Neural progenitor cell (in vitro differentiated cells): Measurements from ENCODE around the gene ZNF423.

Experiments used
- EZH2phosphoT487 ChIP-seq: fragments of 200-600 bp; sonication (generic); IDR thresholded peaks from 2 replicates; pipeline ENCODE4 v1.6.1; 2017; ENCODE audit warnings: antibody characterized with exemption
- TF ChIP-seq, protein P1 (sequence below): fragments of 200-600 bp; sonication (generic); IDR thresholded peaks from 2 replicates; pipeline ENCODE4 v1.5.1; 2017; ENCODE audit warnings: antibody characterized with exemption, mild to moderate bottlenecking

DNA sequence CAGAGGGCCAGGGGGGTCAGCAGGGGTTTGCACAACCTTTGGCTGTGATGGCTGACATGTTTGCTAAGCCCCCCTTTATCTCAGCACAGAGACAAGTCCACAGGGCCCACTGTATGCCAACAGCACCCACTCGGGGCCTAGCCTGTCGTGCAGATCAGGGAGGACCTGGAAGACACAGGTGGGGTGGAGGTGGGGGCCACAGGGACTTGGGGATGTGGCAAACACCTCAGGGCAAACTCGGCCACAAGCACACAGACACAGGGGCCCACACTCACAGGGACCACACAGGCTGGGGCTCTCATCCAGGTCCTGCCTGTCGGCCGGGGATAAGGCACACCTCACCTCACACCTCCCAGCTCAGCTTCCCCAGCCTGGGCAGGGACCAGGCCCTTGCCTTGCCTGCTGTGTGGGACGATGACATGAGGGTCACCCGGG is 394.4 kb downstream of the ZNF423 start:
- TF ChIP-seq, protein P1, sequence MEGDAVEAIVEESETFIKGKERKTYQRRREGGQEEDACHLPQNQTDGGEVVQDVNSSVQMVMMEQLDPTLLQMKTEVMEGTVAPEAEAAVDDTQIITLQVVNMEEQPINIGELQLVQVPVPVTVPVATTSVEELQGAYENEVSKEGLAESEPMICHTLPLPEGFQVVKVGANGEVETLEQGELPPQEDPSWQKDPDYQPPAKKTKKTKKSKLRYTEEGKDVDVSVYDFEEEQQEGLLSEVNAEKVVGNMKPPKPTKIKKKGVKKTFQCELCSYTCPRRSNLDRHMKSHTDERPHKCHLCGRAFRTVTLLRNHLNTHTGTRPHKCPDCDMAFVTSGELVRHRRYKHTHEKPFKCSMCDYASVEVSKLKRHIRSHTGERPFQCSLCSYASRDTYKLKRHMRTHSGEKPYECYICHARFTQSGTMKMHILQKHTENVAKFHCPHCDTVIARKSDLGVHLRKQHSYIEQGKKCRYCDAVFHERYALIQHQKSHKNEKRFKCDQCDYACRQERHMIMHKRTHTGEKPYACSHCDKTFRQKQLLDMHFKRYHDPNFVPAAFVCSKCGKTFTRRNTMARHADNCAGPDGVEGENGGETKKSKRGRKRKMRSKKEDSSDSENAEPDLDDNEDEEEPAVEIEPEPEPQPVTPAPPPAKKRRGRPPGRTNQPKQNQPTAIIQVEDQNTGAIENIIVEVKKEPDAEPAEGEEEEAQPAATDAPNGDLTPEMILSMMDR: no peak
- TF ChIP-seq EZH2phosphoT487: no peak
